Ovary (tissue), 9 donors: Measurements from ENCODE around the gene SLC2A1. TPM values are rescaled to one million over a fixed set of nuclear protein-coding genes. Genes with fewer than 3 reads are reported as not detected.

Source experiments
- DNase-seq, 5 donors: peaks; one replicate each; pipeline ENCODE4 v3.0.0-alpha.2; 2019 to 2020
- H3K27ac ChIP-seq, 2 donors: fragments of 200-600 bp; one replicate each; pipeline versions ENCODE4 v1.5.1 to v1.8.0; 2019 to 2022
- H3K27me3 ChIP-seq: fragments of 200-600 bp; one replicate; pipeline ENCODE4 v1.8.0; 2022
- H3K36me3 ChIP-seq: fragments of 200-600 bp; sonication (generic); one replicate; pipeline ENCODE4 v1.5.1; 2019
- H3K4me1 ChIP-seq: one replicate; pipeline ENCODE4 v1.8.1; 2013; ENCODE audit warnings: mild to moderate bottlenecking, moderate library complexity; ENCODE audit not compliant: insufficient read depth
- H3K4me3 ChIP-seq: fragments of 200-600 bp; sonication (generic); one replicate; pipeline ENCODE4 v1.5.1; 2017
- H3K9me3 ChIP-seq, 2 donors: fragments of 200-600 bp in 1 of 2; sonication (generic) in 1 of 2; one replicate each; pipeline versions ENCODE4 v1.5.1 to v1.8.1; 2013 to 2019; ENCODE audit warnings: mild to moderate bottlenecking in 1 of 2, moderate library complexity in 1 of 2
- EP300 ChIP-seq: sonication (generic); formaldehyde crosslinking; IDR thresholded peaks from one replicate; pipeline ENCODE4 v1.6.1; 2017; ENCODE audit warnings: antibody characterized with exemption
- POLR2A ChIP-seq: fragments of 450-650 bp; IDR thresholded peaks from one replicate; pipeline ENCODE4 v1.6.1; 2017; ENCODE audit warnings: antibody characterized with exemption, mild to moderate bottlenecking, moderate library complexity
- WGBS, 3 donors: extraction: QIAGEN DNeasy Blood & Tissue Kit in 1 of 3; methylation state at CpG; one replicate each; pipeline versions ENCODE4 v1.1.5 to v1.1.7; 2013 to 2017; 5-methylcytosine and 5-hydroxymethylcytosine counted together
- intact Hi-C, 4 donors: fragments of 100-400 bp; cut with DNase I; formaldehyde crosslinking; loops; one replicate each; pipeline versions ENCODE4 v1.11.0 to v1.15.1; 2022 to 2023
- polyA plus RNA-seq, 2 donors: library from polyadenylated mRNA; stranded (reverse); fragments of 200-250 nt in 1 of 2; fragments of 350-450 nt in 1 of 2; fragmentation: Illumina TruSeq in 1 of 2; extraction: RNeasy Lipid Tissue Mini Kit (QIAGEN cat#74804) in 1 of 2; gene quantifications; one replicate each; pipeline ENCODE4 v1.2.3, GENCODE V29; 2013 to 2014
- total RNA-seq, 7 donors: library from RNA; depleted of rRNA in 2 of 7; stranded (reverse); fragments of >200 nt in 2 of 7; fragmentation: NEBNext Ultra II Directional in 3 of 7; extraction: Animal tissue kit (Norgen Biotek cat#: 25700) in 3 of 7; gene quantifications; one replicate each; pipeline versions ENCODE4 v1.1.0 to v1.2.4, GENCODE V29; 2016 to 2023
- TF ChIP-seq, protein P1 (sequence below), 3 donors: fragments of 450-650 bp in 2 of 3; fragments of 200-600 bp in 1 of 3; IDR thresholded peaks; one replicate each; pipeline versions ENCODE4 v1.5.1 to v1.8.0; 2016 to 2022; ENCODE audit warnings: antibody characterized with exemption in 3 of 3, mild to moderate bottlenecking in 1 of 3
- donor health status: DM: no; HTN: no; CAD: no; lungs with moderate emphysema.
- donor health status: DM: no; HTN: no; CAD: no.
- donor health status: Bipolar disorder and iron deficiency.
- donor health status: DM: yes; HTN: yes; CAD: no.
- donor health status: DM: no; HTN: no; CAD: no.
- donor health status: DM: yes; HTN: yes; CAD: no.

The SLC2A1 gene
- total and polyA plus RNA-seq, 9 donors: 10.3 to 65.4 (median 19.2) TPM

DNA sequence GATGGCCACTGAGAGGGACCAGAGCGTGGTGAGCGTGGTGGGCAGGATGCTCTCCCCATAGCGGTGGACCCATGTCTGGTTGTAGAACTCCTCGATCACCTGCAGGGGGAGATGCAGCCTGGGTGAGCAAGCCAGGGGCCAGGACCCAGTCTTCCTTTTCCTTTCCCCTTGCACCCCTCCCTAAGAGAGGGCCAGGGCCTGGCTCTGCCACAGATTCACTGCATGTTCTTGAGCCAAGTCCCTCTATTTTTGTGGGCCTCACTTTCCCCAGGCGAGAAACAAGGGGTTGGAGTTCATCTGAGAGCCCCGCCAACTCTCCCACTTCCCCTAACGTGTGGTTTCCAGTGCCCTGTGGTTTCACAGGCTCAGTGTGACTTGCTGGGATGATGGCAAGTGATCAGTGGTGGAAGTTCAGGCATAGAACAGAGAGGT is 27.5 kb downstream of the SLC2A1 start:
- peaks cover 3% of the 10 kb centered on the region for H3K4me1 ChIP-seq
- H3K27ac ChIP-seq: no peak overlapping the region
- H3K9me3 ChIP-seq: no peaks in the 10 kb centered on the region
- H3K27me3 ChIP-seq: no peaks in the 10 kb centered on the region
- intact Hi-C loops: no loop called here
- no peak for TF ChIP-seq POLR2A
- no peak overlapping the region for H3K4me3 ChIP-seq
- WGBS, 3 donors: 85 to 87% (median 87%) methylated on average over 7 of the region's 7 CpGs
- no peak for DNase-seq
- no peaks in the 10 kb centered on the region for H3K36me3 ChIP-seq

DNA sequence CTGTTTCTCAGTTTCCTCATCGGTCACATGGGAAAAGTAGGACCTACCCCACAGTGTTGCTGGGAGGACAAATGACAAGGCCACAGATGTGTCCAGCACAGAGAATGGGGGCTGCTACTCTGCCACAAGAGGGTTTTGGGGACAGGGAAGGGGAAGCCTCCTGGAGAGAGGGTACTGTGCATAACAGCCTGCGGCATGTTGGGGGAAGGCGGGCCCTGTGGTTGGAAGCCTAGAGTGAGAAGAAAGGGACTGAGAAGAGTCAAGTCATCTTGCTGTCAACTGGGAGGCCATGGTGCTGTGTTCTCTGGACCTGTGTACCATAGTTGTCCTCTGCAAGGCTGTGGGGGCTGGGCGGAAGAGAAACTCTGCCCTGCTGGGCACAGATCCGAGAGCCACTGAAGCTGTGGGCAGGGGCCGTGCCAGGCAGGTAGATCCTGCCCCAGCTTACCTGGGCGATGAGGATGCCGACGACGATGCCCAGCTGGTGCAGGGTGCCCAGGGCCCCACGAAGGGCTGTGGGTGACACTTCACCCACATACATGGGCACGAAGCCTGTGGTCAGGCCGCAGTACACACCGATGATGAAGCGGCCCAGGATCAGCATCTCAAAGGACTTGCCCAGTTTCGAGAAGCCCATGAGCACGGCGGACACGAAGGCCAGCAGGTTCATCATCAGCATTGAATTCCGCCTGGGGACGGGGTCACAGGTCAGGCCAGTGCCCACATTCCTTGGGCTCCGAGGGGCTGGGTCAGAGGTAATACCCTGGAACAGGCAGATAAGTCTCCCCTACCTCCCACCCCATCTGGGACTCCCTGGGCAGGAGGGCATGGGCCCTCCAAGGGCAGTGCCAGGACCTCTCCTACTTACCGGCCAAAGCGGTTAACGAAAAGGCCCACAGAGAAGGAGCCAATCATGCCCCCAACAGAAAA is 28.2 kb downstream of the SLC2A1 start:
- no peak for DNase-seq
- Histone ChIP-seq H3K27ac (no peak overlapping the region), H3K4me1 (no peaks in the 10 kb centered on the region)

GRCh38 chr1:42929434-42930177 is 29.1 kb downstream of the SLC2A1 start:
- Histone ChIP-seq H3K4me3 (no peak overlapping the region), H3K9me3 (no peaks in the 10 kb centered on the region), H3K36me3 (no peaks in the 10 kb centered on the region), H3K4me1 (no peaks in the 10 kb centered on the region), H3K27ac (no peak overlapping the region), H3K27me3 (no peaks in the 10 kb centered on the region)
- TF ChIP-seq POLR2A: no peak
- TF ChIP-seq, protein P1, sequence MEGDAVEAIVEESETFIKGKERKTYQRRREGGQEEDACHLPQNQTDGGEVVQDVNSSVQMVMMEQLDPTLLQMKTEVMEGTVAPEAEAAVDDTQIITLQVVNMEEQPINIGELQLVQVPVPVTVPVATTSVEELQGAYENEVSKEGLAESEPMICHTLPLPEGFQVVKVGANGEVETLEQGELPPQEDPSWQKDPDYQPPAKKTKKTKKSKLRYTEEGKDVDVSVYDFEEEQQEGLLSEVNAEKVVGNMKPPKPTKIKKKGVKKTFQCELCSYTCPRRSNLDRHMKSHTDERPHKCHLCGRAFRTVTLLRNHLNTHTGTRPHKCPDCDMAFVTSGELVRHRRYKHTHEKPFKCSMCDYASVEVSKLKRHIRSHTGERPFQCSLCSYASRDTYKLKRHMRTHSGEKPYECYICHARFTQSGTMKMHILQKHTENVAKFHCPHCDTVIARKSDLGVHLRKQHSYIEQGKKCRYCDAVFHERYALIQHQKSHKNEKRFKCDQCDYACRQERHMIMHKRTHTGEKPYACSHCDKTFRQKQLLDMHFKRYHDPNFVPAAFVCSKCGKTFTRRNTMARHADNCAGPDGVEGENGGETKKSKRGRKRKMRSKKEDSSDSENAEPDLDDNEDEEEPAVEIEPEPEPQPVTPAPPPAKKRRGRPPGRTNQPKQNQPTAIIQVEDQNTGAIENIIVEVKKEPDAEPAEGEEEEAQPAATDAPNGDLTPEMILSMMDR (IDR thresholded peaks at IDR 0.05): no peak
- no peak for TF ChIP-seq EP300
- intact Hi-C loops: loop anchor here in 1 of 4 donors (10.0 kb wide), 1 partner anchor 165 kb away; the partner anchor contains the start of genes C1orf50 and P3H1
- 85 to 90% (median 88%) methylated on average over 26 of the region's 26 CpGs for WGBS, 3 donors
- DNase-seq: no peak

More for the DNA sequence above, 28.2 kb downstream of the SLC2A1 start:
- WGBS, 3 donors: 90 to 93% (median 92%) methylated on average over 23 to 25 of the region's 25 CpGs
- intact Hi-C loops: no loop called here
- Histone ChIP-seq H3K36me3 (no peaks in the 10 kb centered on the region), H3K4me3 (no peak overlapping the region), H3K9me3 (no peaks in the 10 kb centered on the region), H3K27me3 (no peaks in the 10 kb centered on the region)
- TF ChIP-seq, protein P1 (IDR thresholded peaks at IDR 0.05): no peak
- TF ChIP-seq POLR2A (no peak), EP300 (no peak)

DNA sequence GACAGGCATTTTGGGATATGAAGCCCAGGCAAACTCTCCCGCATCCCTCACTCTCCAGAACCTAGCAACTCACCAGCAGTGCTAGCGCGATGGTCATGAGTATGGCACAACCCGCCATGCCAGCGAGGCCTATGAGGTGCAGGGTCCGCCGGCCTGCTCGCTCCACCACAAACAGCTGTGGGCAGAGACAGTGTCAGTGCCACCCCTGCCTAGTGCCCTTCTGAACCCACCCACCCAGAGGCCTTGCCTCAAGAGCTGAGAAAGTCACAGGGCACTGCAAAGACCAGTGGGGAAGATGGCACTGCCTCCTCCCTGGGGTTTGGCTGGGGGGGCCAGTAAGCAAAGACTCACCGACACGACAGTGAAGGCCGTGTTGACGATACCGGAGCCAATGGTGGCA is 29.8 kb downstream of the SLC2A1 start:
- intact Hi-C loops: loop anchor here in 1 of 4 donors (10.0 kb wide), 1 partner anchor 164 kb away; the partner anchor contains the start of genes C1orf50 and P3H1
- TF ChIP-seq EP300 (no peak), POLR2A (no peak)
- TF ChIP-seq, protein P1 (IDR thresholded peaks at IDR 0.05): no peak
- H3K27ac ChIP-seq: no peak overlapping the region
- H3K4me3 ChIP-seq: no peak overlapping the region
- H3K27me3 ChIP-seq: no peaks in the 10 kb centered on the region
- no peaks in the 10 kb centered on the region for H3K9me3 ChIP-seq
- no peaks in the 10 kb centered on the region for H3K36me3 ChIP-seq
- no peak for DNase-seq
- no peaks in the 10 kb centered on the region for H3K4me1 ChIP-seq
- WGBS, 3 donors: 90 to 94% (median 92%) methylated on average over 13 of the region's 13 CpGs
